ENCODE measurements around the gene U2SURP.

The U2SURP gene

GRCh38 chr3:142968319-142969025 lies 32.9 kb upstream of the U2SURP start:
- peaks cover 2% of the 10 kb centered on the region for H3K36me3 Mint-ChIP-seq
- ATAC-seq (ENCODE audit: low read depth) (no peak), DNase-seq (ENCODE audit: low spot score in 2 of 2) (no peak)
- no peak overlapping the region for H3K4me3 Mint-ChIP-seq
- peaks cover 20% of the 10 kb centered on the region for H3K27me3 Mint-ChIP-seq
- peaks cover 2% of the 10 kb centered on the region for H3K9me3 Mint-ChIP-seq
- no peak overlapping the region for H3K27ac Mint-ChIP-seq
- H3K4me1 Mint-ChIP-seq, result peaks cover 2% of the 10 kb centered on the region

GRCh38 chr3:142971431-142971830 lies 29.9 kb upstream of the U2SURP start:
- DNase-seq (ENCODE audit: low spot score in 2 of 2), result no peak
- Mint-ChIP-seq H3K27ac (no peak overlapping the region), H3K36me3 (peaks cover 2% of the 10 kb centered on the region), H3K4me3 (no peak overlapping the region), H3K27me3 (peaks cover 11% of the 10 kb centered on the region), H3K4me1 (no peaks in the 10 kb centered on the region), H3K9me3 (peaks cover 2% of the 10 kb centered on the region)
- no peak for ATAC-seq (ENCODE audit: low read depth)

- H3K4me3 Mint-ChIP-seq, result no peak overlapping the region
- H3K36me3 Mint-ChIP-seq, result peaks cover 2% of the 10 kb centered on the region
- no peaks in the 10 kb centered on the region for H3K4me1 Mint-ChIP-seq
- H3K27me3 Mint-ChIP-seq, result peaks cover 12% of the 10 kb centered on the region
- ATAC-seq (ENCODE audit: low read depth) (no peak), DNase-seq (ENCODE audit: low spot score in 2 of 2) (no peak)
- H3K9me3 Mint-ChIP-seq, result peaks cover 2% of the 10 kb centered on the region
- no peak overlapping the region for H3K27ac Mint-ChIP-seq
These were observed 29.1 kb upstream of the U2SURP start for GRCh38 chr3:142972092-142972753.

GRCh38 chr3:142973217-142974009 lies 28.0 kb upstream of the U2SURP start:
- ATAC-seq (ENCODE audit: low read depth) (no peak), DNase-seq (ENCODE audit: low spot score in 2 of 2) (no peak)
- H3K27me3 Mint-ChIP-seq, result peaks cover 12% of the 10 kb centered on the region
- H3K4me3 Mint-ChIP-seq, result no peak overlapping the region
- H3K4me1 Mint-ChIP-seq, result no peaks in the 10 kb centered on the region
- H3K36me3 Mint-ChIP-seq, result peaks cover 2% of the 10 kb centered on the region
- no peak overlapping the region for H3K27ac Mint-ChIP-seq
- peaks cover 2% of the 10 kb centered on the region for H3K9me3 Mint-ChIP-seq

- Mint-ChIP-seq H3K27me3 (peaks cover 12% of the 10 kb centered on the region), H3K27ac (no peak overlapping the region), H3K4me1 (no peaks in the 10 kb centered on the region), H3K36me3 (peaks cover 2% of the 10 kb centered on the region), H3K9me3 (peaks cover 2% of the 10 kb centered on the region), H3K4me3 (no peak overlapping the region)
- ATAC-seq (ENCODE audit: low read depth), result no peak
- DNase-seq (ENCODE audit: low spot score in 2 of 2), result no peak
These were observed 25.9 kb upstream of the U2SURP start for GRCh38 chr3:142975316-142975995.

GRCh38 chr3:142976621-142977398 lies 24.6 kb upstream of the U2SURP start:
- Mint-ChIP-seq H3K9me3 (peaks cover 2% of the 10 kb centered on the region), H3K4me3 (no peak overlapping the region), H3K36me3 (peaks cover 2% of the 10 kb centered on the region), H3K4me1 (no peaks in the 10 kb centered on the region), H3K27me3 (peaks cover 10% of the 10 kb centered on the region), H3K27ac (no peak overlapping the region)
- DNase-seq (ENCODE audit: low spot score in 2 of 2) (no peak), ATAC-seq (ENCODE audit: low read depth) (no peak)

GRCh38 chr3:142977399-142977728 lies 24.0 kb upstream of the U2SURP start:
- DNase-seq (ENCODE audit: low spot score in 2 of 2) (no peak), ATAC-seq (ENCODE audit: low read depth) (no peak)
- H3K9me3 Mint-ChIP-seq, result peaks cover 2% of the 10 kb centered on the region
- no peaks in the 10 kb centered on the region for H3K4me1 Mint-ChIP-seq
- H3K4me3 Mint-ChIP-seq, result no peak overlapping the region
- H3K27ac Mint-ChIP-seq, result no peak overlapping the region
- peaks cover 2% of the 10 kb centered on the region for H3K36me3 Mint-ChIP-seq
- peaks cover 11% of the 10 kb centered on the region for H3K27me3 Mint-ChIP-seq

GRCh38 chr3:142981108-142981507 lies 20.3 kb upstream of the U2SURP start:
- ATAC-seq (ENCODE audit: low read depth), result no peak
- no peaks in the 10 kb centered on the region for H3K36me3 Mint-ChIP-seq

GRCh38 chr3:142982038-142982773 lies 19.2 kb upstream of the U2SURP start:
- no peak overlapping the region for H3K4me3 Mint-ChIP-seq
- H3K27me3 Mint-ChIP-seq, result peaks cover 14% of the 10 kb centered on the region
- no peaks in the 10 kb centered on the region for H3K36me3 Mint-ChIP-seq
- H3K27ac Mint-ChIP-seq, result no peak overlapping the region
- ATAC-seq (ENCODE audit: low read depth) (no peak), DNase-seq (ENCODE audit: low spot score in 2 of 2) (no peak)
- H3K9me3 Mint-ChIP-seq, result no peaks in the 10 kb centered on the region
- peaks cover 2% of the 10 kb centered on the region for H3K4me1 Mint-ChIP-seq

More at GRCh38 chr3:142981108-142981507, 20.3 kb upstream of the U2SURP start:
- Mint-ChIP-seq H3K27ac (no peak overlapping the region), H3K4me3 (no peak overlapping the region), H3K27me3 (peaks cover 17% of the 10 kb centered on the region), H3K9me3 (no peaks in the 10 kb centered on the region), H3K4me1 (peaks cover 2% of the 10 kb centered on the region)
- DNase-seq (ENCODE audit: low spot score in 2 of 2), result no peak

- ATAC-seq (ENCODE audit: low read depth) (no peak), DNase-seq (ENCODE audit: low spot score in 2 of 2) (no peak)
- Mint-ChIP-seq H3K27ac (no peak overlapping the region), H3K9me3 (no peaks in the 10 kb centered on the region), H3K36me3 (no peaks in the 10 kb centered on the region), H3K4me1 (peaks cover 5% of the 10 kb centered on the region), H3K4me3 (no peak overlapping the region), H3K27me3 (peaks cover 14% of the 10 kb centered on the region)
These were observed 18.1 kb upstream of the U2SURP start for GRCh38 chr3:142983318-142983717.

GRCh38 chr3:142984255-142984654 lies 17.1 kb upstream of the U2SURP start:
- ATAC-seq (ENCODE audit: low read depth), result no peak
- H3K27me3 Mint-ChIP-seq, result peaks cover 14% of the 10 kb centered on the region
- H3K27ac Mint-ChIP-seq, result no peak overlapping the region

GRCh38 chr3:142987080-142987700 lies 14.2 kb upstream of the U2SURP start:
- no peaks in the 10 kb centered on the region for H3K9me3 Mint-ChIP-seq
- peaks cover 10% of the 10 kb centered on the region for H3K27me3 Mint-ChIP-seq
- no peak overlapping the region for H3K27ac Mint-ChIP-seq
- ATAC-seq (ENCODE audit: low read depth) (peak; percentile 57), DNase-seq (ENCODE audit: low spot score in 2 of 2) (peak in 1 of 2 donors; percentile 15)
- no peaks in the 10 kb centered on the region for H3K36me3 Mint-ChIP-seq
- no peak overlapping the region for H3K4me3 Mint-ChIP-seq
- H3K4me1 Mint-ChIP-seq, result peaks cover 5% of the 10 kb centered on the region

More at GRCh38 chr3:142984255-142984654, 17.1 kb upstream of the U2SURP start:
- Mint-ChIP-seq H3K36me3 (no peaks in the 10 kb centered on the region), H3K4me3 (no peak overlapping the region), H3K9me3 (no peaks in the 10 kb centered on the region), H3K4me1 (peaks cover 5% of the 10 kb centered on the region)
- DNase-seq (ENCODE audit: low spot score in 2 of 2), result no peak
